A673 (cell line): Measurements from ENCODE around the gene TAF15. TPM values are rescaled to one million over a fixed set of nuclear protein-coding genes. Genes with fewer than 3 reads are reported as not detected.

Source experiments
- BruUV-seq: library from RNA; stranded (reverse); fragments of 400-500 nt; replicated peaks from 2 replicates; lab custom pipeline; 2021; lab: Mats Ljungman, UMichigan
- CTCF ChIA-PET: fragments of 300-600 bp; sonication (Branson Sonifier 250); formaldehyde crosslinking; loops from one replicate; lab custom pipeline; 2022; ENCODE audit warnings: antibody characterized with exemption; lab: Charles Lee
- POLR2A ChIA-PET: fragments of 300-600 bp; sonication (Branson Sonifier 250); formaldehyde crosslinking; loops from one replicate; lab custom pipeline; 2022; ENCODE audit warnings: antibody characterized with exemption; ENCODE audit not compliant: low non-redundant PET; lab: Charles Lee
- DNase-seq: peaks from one replicate; pipeline ENCODE4 v3.0.0-alpha.2; 2015; ENCODE audit warnings: low spot score
- H3K27ac ChIP-seq: fragments of 200-600 bp; sonication (generic); 2 replicates; pipeline ENCODE4 v1.5.1; 2016; ENCODE audit warnings: mixed run types, low read depth, mild to moderate bottlenecking, mixed read lengths, antibody characterized with exemption, low read length; ENCODE audit not compliant: poor library complexity, severe bottlenecking
- H3K27me3 ChIP-seq: fragments of 200-600 bp; sonication (generic); replicated peaks from 2 replicates; pipeline ENCODE4 v1.6.1; 2017; ENCODE audit warnings: mixed run types, low read depth, mild to moderate bottlenecking, mixed read lengths, antibody characterized with exemption, low read length; ENCODE audit not compliant: insufficient read depth, poor library complexity
- H3K36me3 ChIP-seq: fragments of 200-600 bp; sonication (generic); 2 replicates; pipeline ENCODE4 v1.6.1; 2016; ENCODE audit warnings: mixed run types, mild to moderate bottlenecking, mixed read lengths, antibody characterized with exemption, low read length; ENCODE audit not compliant: insufficient read depth, poor library complexity, severe bottlenecking
- H3K4me1 ChIP-seq: fragments of 200-600 bp; sonication (generic); 2 replicates; pipeline ENCODE4 v1.6.1; 2017; ENCODE audit warnings: mixed run types, mild to moderate bottlenecking, mixed read lengths, antibody characterized with exemption, low read length; ENCODE audit not compliant: insufficient read depth, poor library complexity, severe bottlenecking
- H3K4me3 ChIP-seq: fragments of 200-600 bp; sonication (generic); 2 replicates; pipeline ENCODE4 v1.5.1; 2016; ENCODE audit warnings: low read depth, mixed run types, mild to moderate bottlenecking, mixed read lengths, low read length; ENCODE audit not compliant: poor library complexity, severe bottlenecking
- H3K9me3 ChIP-seq: fragments of 200-600 bp; sonication (generic); 2 replicates; pipeline ENCODE4 v1.6.1; 2016; ENCODE audit warnings: mixed run types, low read depth, mild to moderate bottlenecking, mixed read lengths, antibody characterized with exemption, low read length; ENCODE audit not compliant: poor library complexity, severe bottlenecking
- EZH2 ChIP-seq: fragments of 200-600 bp; sonication (generic); IDR thresholded peaks from 2 replicates; pipeline ENCODE4 v1.6.1; 2017; ENCODE audit warnings: borderline replicate concordance, low read depth, mild to moderate bottlenecking, mixed read lengths, antibody characterized with exemption, low read length; ENCODE audit not compliant: poor library complexity, severe bottlenecking
- intact Hi-C: fragments of 100-400 bp; cut with micrococcal nuclease; formaldehyde crosslinking; loops from one replicate; pipeline ENCODE4 v1.10.0; 2022; ENCODE audit not compliant: unreplicated experiment
- total RNA-seq: library from RNA; stranded (reverse); gene quantifications from 2 replicates; pipeline ENCODE4 v1.2.3, GENCODE V29; 2021
- TF ChIP-seq, protein P1 (sequence below): fragments of 300-800, 200-600 bp; sonication (generic); conservative IDR thresholded peaks from 2 replicates; pipeline ENCODE4 v1.5.1; 2017; ENCODE audit warnings: low read depth, mild to moderate bottlenecking, antibody characterized with exemption, low read length, moderate library complexity, mixed read lengths

TAF15 gene
- total RNA-seq, 1 experiment from 2014 or later: 108 TPM

DNA sequence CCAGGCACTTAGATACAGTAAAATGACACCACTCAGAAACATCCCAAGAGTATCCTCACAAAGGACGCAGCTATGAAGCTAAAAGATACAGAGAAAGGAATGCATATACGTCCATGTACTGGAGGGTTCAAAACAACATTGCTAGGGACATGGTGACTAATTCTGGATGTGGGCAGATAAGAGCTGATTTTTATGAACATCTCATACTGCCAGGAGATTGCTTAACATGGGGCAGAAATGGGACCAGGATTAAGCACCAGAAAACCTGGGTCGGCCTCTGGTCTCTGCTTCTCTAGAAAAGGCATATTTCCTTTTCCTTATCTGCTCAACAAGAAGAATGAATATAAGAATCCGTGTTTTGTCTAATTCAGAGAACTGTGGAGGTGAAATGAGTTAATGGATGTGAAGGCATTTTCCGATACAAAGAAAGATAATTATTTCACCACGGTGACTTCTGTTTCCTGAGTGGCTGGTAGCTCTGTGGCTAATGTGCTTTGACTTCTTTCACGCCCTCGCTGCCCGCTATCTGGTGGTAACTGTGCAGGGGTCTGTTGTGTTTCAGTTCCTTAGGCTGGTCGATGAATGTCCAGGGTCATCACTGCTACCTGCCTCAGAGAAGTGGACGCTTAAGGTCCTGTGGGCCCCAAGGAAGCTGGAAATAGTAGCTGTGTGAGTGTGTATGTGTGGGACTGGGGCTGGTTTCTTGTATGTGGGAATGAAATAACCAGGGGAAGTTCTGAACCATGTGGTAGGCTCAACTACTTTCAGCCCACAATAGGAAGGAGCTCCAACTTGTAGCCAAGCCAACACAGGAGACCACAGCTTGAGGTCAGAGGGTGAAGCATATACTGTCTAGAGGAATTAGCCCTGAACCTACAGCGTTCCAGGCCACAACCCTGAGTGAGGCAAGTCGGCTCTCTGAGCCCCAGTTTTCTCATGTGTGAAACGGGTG is 86.6 kb downstream of the TAF15 start:
- Histone ChIP-seq H3K27me3 (no peaks in the 10 kb centered on the region), H3K27ac (no peak overlapping the region), H3K9me3 (no peaks in the 10 kb centered on the region), H3K4me3 (no peak overlapping the region), H3K4me1 (no peaks in the 10 kb centered on the region), H3K36me3 (no peaks in the 10 kb centered on the region)
- no TSS peak for BruUV-seq
- POLR2A ChIA-PET: no interaction called here
- DNase-seq: no peak
- CTCF ChIA-PET: no interaction called here
- TF ChIP-seq EZH2: no peak
- TF ChIP-seq, protein P1, sequence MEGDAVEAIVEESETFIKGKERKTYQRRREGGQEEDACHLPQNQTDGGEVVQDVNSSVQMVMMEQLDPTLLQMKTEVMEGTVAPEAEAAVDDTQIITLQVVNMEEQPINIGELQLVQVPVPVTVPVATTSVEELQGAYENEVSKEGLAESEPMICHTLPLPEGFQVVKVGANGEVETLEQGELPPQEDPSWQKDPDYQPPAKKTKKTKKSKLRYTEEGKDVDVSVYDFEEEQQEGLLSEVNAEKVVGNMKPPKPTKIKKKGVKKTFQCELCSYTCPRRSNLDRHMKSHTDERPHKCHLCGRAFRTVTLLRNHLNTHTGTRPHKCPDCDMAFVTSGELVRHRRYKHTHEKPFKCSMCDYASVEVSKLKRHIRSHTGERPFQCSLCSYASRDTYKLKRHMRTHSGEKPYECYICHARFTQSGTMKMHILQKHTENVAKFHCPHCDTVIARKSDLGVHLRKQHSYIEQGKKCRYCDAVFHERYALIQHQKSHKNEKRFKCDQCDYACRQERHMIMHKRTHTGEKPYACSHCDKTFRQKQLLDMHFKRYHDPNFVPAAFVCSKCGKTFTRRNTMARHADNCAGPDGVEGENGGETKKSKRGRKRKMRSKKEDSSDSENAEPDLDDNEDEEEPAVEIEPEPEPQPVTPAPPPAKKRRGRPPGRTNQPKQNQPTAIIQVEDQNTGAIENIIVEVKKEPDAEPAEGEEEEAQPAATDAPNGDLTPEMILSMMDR: no peak
- intact Hi-C loops: no loop called here

Other genes with a start within 250 kb of the TAF15 start
- gene SLFN14, start 248.7 kb upstream of the TAF15 start, total RNA-seq: not detected in 2 replicates
- gene PEX12, start 230.9 kb upstream of the TAF15 start, total RNA-seq: 2.5 and 3.2 TPM in 2 replicates
- gene AP2B1, start 222.2 kb upstream of the TAF15 start, total RNA-seq: 117 and 124 TPM in 2 replicates
- gene RASL10B, start 77.8 kb upstream of the TAF15 start, total RNA-seq: 15.9 TPM in 2 replicates
- gene GAS2L2, start 56.2 kb upstream of the TAF15 start, total RNA-seq: not detected in 2 replicates
- not detected in 2 replicates for gene C17orf50, start 48.6 kb upstream of the TAF15 start, total RNA-seq
- not detected in 2 replicates for gene MMP28, start 13.8 kb upstream of the TAF15 start, total RNA-seq
- gene HEATR9, start 59.4 kb downstream of the TAF15 start, total RNA-seq: not detected in 2 replicates
- gene CCL5, start 70.9 kb downstream of the TAF15 start, total RNA-seq: not detected in 2 replicates
- gene RDM1, start 121.3 kb downstream of the TAF15 start, total RNA-seq: 2.1 and 5.5 TPM in 2 replicates
- gene LYZL6, start 134.2 kb downstream of the TAF15 start, total RNA-seq: not detected in 2 replicates
- not detected in 2 replicates for gene CCL16, start 172.0 kb downstream of the TAF15 start, total RNA-seq
- not detected in 2 replicates for gene CCL14, start 177.2 kb downstream of the TAF15 start, total RNA-seq
- not detected in 2 replicates for gene CCL15, start 192.1 kb downstream of the TAF15 start, total RNA-seq
- not detected in 2 replicates for gene CCL23, start 208.5 kb downstream of the TAF15 start, total RNA-seq